ENCODE results near the gene GEMIN5. TPM values are rescaled to one million over a fixed set of nuclear protein-coding genes. Genes with fewer than 3 reads are reported as not detected.

The GEMIN5 gene
- total and polyA plus RNA-seq, 2 experiments from 2014 or later: 18.3 to 46.7 TPM

DNA sequence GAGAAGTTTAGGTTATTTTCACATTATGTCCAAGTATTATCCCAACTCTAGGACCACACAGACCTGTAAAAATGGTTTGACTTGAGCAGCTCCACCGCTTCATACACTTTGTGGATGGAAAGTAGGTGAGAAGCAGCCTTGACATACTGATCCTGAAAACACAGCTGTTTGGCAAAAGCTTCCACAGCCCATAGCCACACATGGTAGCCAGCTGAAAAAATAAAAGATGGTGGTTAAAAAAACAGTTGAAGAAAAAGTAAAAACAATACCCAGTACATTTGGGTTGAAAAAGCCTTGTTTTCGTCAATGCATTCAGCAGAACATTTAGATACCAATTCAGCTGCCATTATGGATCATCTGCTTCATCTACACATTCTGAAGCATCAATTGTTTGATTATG lies 36.7 kb downstream of the GEMIN5 start:
- Mint-ChIP-seq H3K9me3 (no peaks in the 10 kb centered on the region), H3K27me3 (ENCODE audit: insufficient read depth, low read depth, poor library complexity) (no peaks in the 10 kb centered on the region), H3K4me3 (no peak overlapping the region), H3K36me3 (ENCODE audit: low read depth) (peaks cover 80% of the 10 kb centered on the region), H3K4me1 (no peaks in the 10 kb centered on the region), H3K27ac (no peak overlapping the region)
- Histone ChIP-seq H3K79me2 (replicated peaks; ENCODE audit: insufficient read depth) (no peaks in the 10 kb centered on the region), H3K27me3 (ENCODE audit: insufficient read depth) (no peaks in the 10 kb centered on the region), H3K4me1 (ENCODE audit: insufficient read depth) (no peaks in the 10 kb centered on the region), H4K20me1 (replicated peaks; ENCODE audit: insufficient read depth) (no peaks in the 10 kb centered on the region; the same call in 1 of the 2 replicates), H3K4me3 (no peak overlapping the region), H2AFZ (no peak overlapping the region), H3K4me2 (no peak overlapping the region), H3K9me2 (ENCODE audit: insufficient read depth) (no peaks in the 10 kb centered on the region), H3F3A (replicated peaks; ENCODE audit: low read depth) (no peaks in the 10 kb centered on the region), H3K27ac (ENCODE audit: low read depth) (no peak overlapping the region), H3K36me3 (ENCODE audit: insufficient read depth) (peaks cover 78% of the 10 kb centered on the region)
- no peak for TF ChIP-seq NANOG (IDR thresholded peaks at IDR 0.05; ENCODE audit: borderline replicate concordance)
- TF ChIP-seq STAT1 (IDR thresholded peaks at IDR 0.05; ENCODE audit: unreplicated experiment): no peak
- TF ChIP-seq, protein P1, sequence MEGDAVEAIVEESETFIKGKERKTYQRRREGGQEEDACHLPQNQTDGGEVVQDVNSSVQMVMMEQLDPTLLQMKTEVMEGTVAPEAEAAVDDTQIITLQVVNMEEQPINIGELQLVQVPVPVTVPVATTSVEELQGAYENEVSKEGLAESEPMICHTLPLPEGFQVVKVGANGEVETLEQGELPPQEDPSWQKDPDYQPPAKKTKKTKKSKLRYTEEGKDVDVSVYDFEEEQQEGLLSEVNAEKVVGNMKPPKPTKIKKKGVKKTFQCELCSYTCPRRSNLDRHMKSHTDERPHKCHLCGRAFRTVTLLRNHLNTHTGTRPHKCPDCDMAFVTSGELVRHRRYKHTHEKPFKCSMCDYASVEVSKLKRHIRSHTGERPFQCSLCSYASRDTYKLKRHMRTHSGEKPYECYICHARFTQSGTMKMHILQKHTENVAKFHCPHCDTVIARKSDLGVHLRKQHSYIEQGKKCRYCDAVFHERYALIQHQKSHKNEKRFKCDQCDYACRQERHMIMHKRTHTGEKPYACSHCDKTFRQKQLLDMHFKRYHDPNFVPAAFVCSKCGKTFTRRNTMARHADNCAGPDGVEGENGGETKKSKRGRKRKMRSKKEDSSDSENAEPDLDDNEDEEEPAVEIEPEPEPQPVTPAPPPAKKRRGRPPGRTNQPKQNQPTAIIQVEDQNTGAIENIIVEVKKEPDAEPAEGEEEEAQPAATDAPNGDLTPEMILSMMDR (conservative IDR thresholded peaks at IDR 0.05; ENCODE audit: low read depth in 2 of 2): no peak
- TF ChIP-seq CREB1 (CRISPR knock-in tag; IDR thresholded peaks at IDR 0.05; ENCODE audit: low read depth): no peak
- no peak for TF ChIP-seq EZH2 (IDR thresholded peaks at IDR 0.05; ENCODE audit: low read depth, unreplicated experiment)
- no peak for TF ChIP-seq ZNF114 (CRISPR knock-in tag; IDR thresholded peaks at IDR 0.05)
- TF ChIP-seq, protein P2, sequence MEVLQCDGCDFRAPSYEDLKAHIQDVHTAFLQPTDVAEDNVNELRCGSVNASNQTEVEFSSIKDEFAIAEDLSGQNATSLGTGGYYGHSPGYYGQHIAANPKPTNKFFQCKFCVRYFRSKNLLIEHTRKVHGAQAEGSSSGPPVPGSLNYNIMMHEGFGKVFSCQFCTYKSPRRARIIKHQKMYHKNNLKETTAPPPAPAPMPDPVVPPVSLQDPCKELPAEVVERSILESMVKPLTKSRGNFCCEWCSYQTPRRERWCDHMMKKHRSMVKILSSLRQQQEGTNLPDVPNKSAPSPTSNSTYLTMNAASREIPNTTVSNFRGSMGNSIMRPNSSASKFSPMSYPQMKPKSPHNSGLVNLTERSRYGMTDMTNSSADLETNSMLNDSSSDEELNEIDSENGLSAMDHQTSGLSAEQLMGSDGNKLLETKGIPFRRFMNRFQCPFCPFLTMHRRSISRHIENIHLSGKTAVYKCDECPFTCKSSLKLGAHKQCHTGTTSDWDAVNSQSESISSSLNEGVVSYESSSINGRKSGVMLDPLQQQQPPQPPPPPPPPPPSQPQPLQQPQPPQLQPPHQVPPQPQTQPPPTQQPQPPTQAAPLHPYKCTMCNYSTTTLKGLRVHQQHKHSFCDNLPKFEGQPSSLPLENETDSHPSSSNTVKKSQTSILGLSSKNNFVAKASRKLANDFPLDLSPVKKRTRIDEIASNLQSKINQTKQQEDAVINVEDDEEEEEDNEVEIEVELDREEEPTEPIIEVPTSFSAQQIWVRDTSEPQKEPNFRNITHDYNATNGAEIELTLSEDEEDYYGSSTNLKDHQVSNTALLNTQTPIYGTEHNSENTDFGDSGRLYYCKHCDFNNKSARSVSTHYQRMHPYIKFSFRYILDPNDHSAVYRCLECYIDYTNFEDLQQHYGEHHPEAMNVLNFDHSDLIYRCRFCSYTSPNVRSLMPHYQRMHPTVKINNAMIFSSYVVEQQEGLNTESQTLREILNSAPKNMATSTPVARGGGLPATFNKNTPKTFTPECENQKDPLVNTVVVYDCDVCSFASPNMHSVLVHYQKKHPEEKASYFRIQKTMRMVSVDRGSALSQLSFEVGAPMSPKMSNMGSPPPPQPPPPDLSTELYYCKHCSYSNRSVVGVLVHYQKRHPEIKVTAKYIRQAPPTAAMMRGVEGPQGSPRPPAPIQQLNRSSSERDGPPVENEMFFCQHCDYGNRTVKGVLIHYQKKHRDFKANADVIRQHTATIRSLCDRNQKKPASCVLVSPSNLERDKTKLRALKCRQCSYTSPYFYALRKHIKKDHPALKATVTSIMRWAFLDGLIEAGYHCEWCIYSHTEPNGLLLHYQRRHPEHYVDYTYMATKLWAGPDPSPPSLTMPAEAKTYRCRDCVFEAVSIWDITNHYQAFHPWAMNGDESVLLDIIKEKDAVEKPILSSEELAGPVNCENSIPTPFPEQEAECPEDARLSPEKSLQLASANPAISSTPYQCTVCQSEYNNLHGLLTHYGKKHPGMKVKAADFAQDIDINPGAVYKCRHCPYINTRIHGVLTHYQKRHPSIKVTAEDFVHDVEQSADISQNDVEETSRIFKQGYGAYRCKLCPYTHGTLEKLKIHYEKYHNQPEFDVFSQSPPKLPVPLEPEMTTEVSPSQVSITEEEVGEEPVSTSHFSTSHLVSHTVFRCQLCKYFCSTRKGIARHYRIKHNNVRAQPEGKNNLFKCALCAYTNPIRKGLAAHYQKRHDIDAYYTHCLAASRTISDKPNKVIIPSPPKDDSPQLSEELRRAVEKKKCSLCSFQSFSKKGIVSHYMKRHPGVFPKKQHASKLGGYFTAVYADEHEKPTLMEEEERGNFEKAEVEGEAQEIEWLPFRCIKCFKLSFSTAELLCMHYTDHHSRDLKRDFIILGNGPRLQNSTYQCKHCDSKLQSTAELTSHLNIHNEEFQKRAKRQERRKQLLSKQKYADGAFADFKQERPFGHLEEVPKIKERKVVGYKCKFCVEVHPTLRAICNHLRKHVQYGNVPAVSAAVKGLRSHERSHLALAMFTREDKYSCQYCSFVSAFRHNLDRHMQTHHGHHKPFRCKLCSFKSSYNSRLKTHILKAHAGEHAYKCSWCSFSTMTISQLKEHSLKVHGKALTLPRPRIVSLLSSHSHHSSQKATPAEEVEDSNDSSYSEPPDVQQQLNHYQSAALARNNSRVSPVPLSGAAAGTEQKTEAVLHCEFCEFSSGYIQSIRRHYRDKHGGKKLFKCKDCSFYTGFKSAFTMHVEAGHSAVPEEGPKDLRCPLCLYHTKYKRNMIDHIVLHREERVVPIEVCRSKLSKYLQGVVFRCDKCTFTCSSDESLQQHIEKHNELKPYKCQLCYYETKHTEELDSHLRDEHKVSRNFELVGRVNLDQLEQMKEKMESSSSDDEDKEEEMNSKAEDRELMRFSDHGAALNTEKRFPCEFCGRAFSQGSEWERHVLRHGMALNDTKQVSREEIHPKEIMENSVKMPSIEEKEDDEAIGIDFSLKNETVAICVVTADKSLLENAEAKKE (CRISPR knock-in tag; IDR thresholded peaks at IDR 0.05): no peak
- no peak for ATAC-seq
- DNase-seq (ENCODE audit: low spot score): no peak

All from GM23338 (cell line).